NCI-H460 (cell line): Measurements from ENCODE around the gene ASNSD1. TPM values are rescaled to one million over a fixed set of nuclear protein-coding genes. Genes with fewer than 3 reads are reported as not detected.
"Not testable (repeated sequence)": the region's sequence is repeated elsewhere in the genome, so short reads cannot be mapped to it uniquely, and the experiment has no call there.

Source experiments
- DNase-seq: peaks from one replicate; pipeline ENCODE4 v3.0.0-alpha.2; 2016; ENCODE audit warnings: low read depth; ENCODE audit errors: extremely low read depth
- total RNA-seq: library from RNA; depleted of rRNA; stranded (reverse); fragments of >200 nt; shearing (Covaris generic); gene quantifications from 2 replicates; pipeline ENCODE4 v1.2.3, GENCODE V29; 2014; rRNA removed

The ASNSD1 gene
- total RNA-seq, 1 experiment from 2014 or later, result 82.4 TPM

DNA sequence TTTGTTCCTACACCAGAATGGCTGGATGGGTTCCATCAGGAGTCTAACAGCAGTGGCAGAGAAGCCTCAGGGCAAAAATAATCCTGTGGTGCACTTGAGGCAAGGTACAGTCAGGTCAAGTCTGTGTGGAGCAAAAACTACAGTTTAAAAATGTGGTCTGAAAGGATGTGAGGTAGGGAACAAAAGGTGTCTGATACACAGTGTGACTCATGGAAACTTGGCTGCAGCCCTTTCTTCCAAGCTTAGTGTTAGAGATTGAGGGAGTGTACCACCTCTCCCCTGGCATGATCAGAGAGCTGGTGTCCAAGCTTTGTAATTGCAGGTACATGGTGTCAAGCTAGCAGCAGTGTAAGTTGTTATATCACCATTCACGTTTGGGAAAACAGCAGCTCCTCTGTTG, 22.1 kb downstream of the ASNSD1 start:
- DNase-seq, result no peak

DNA sequence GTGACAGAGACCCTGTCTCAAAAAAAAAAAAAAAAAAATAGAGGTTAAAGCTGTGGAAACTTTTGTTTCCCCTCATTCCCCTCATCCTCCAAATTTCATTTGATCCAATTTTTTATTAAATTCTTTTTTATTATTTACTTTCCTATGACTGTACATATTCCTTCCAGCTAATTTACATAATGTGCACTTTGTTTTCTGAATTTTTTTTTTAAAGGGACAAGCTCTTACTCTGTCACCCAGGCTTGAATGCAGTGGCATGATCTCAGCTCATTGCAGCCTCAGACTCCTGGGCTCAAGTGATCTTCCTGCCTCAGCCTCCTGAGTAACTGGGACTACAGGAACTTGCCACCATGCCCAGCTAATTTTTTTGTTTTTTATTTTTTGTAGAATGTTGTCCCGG, 23.6 kb downstream of the ASNSD1 start:
- DNase-seq, result no peak

DNA sequence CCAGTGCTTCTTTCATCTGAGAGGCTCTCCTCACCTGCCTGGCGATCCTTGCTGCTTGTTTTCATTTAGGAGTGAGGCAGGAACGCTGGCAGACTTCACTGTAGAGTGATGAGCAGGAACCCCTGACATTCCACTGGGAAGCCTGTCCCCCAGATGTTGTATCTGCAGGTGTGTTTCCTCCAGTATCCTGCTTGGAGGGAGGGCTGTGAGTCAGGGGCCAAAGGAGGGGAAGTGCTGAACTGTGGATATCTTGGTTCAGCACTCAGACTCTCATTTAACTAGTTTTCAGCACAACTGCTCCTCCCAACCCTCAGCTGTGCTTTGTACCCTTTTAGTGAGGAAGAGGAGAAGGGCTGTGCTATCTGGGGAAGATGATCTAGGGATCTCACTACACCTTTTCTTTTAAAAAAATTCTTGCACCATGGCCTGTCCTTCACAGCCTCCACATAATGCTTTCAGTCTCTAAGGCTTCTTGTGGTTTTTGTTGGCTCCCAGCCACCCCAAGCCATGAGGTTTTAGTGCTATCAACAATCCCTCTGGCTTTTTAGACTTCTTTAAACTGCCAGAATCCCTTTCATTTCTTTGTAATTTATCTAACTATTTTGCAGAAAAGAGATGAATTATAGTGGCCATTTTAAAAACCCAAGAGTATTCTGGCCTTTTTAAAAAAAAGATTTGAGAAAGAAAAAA, 24.4 kb downstream of the ASNSD1 start:
- DNase-seq, result no peak

DNA sequence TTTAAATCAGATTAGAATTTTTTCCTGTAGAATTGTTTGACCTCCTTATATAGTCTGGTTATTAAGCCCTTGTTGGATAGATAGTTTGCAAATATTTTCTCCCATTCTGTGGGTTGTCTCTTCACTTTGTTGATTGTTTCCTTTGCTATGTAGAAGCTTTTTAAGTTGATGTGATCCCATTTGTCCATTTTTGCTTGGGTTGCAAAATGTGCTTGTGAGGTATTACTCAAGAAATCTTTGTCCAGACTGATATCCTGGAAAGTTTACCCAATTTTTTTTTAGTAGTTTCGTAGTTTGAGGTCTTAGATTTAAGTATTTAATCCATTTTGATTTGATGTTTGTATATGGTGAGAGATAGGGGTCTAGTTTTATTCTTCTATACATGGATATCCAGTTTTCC, 26.5 kb downstream of the ASNSD1 start:
- not testable (repeated sequence) for DNase-seq

GRCh38 chr2:189696223-189696622, 35.0 kb downstream of the ASNSD1 start:
- no peak for DNase-seq

DNA sequence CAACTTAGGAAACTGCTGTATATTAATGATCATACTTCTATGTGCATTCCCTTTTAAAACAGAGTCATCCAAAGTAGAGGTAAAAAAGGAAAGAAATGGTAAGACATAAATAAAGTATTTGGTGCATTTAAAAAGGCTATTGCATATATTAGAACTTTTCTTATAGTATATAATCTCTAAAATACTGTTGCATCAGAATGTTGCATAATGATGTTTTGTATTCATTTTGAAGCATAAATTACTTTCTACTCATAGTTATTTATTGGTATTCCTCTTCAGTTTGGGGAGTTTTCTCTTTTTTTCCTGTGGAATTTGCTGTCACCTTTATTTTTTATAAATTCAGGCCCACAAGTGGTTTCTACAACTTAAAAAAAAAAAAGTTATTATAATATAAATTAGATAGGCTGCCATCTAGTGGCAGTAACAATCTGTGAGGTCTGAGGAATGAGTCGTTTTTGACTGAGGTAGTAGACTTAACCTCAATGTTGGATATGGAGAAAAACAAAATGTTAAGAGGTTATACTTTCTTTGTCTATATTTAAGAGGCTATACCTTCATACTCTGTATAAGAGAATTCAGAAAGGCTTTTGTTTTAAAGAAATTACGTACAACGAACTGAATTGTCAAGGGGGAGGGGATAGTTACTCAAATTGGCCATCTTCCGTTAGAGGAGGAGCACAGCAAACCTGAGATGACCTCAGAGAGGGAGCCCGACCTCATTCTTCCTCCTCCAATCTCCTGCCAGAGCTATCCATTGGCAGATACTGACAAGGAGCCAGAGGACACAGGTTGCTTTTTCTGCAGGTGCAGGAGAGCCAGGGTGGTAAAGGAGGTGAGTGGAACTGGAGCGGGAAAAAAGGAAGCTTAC, 37.0 kb downstream of the ASNSD1 start:
- peak; percentile 40 for DNase-seq

GRCh38 chr2:189700681-189701080, 39.4 kb downstream of the ASNSD1 start:
- no peak for DNase-seq

GRCh38 chr2:189702071-189702470, 40.8 kb downstream of the ASNSD1 start:
- no peak for DNase-seq

DNA sequence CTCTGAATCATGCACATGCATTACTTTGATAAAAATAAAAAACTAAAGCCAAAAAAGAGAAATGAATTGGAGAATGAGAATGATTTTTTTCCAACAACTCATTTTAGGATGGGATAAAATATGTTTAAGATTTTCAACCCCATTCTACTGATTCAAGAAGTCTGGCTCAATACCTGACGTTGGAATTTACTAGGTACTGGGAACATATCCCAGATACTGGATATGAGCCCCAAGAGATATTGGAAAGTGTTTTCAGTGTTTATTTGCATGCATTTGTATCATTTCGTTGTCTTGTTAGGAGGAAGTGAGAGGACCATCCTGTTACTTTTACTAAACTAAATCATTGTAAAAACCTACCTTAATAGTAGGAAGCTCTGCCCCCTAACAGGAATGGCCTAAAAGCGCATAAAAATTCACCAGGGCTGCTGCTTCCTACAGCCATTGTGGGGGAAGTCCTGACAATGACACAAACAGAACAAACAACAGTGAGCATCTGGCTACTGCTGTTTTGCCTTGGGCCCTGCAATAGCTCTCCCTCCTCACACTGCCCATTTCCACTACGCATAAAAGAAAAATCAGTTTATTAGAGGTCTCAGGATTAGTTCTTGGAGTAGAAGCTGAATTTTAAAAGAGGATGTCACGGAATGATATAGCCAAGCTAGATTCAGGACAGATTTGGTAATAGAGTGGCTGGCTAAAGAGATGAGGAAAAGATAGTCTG, 48.4 kb downstream of the ASNSD1 start:
- no peak for DNase-seq

GRCh38 chr2:189717593-189717992, 56.3 kb downstream of the ASNSD1 start:
- not testable (repeated sequence) for DNase-seq

DNA sequence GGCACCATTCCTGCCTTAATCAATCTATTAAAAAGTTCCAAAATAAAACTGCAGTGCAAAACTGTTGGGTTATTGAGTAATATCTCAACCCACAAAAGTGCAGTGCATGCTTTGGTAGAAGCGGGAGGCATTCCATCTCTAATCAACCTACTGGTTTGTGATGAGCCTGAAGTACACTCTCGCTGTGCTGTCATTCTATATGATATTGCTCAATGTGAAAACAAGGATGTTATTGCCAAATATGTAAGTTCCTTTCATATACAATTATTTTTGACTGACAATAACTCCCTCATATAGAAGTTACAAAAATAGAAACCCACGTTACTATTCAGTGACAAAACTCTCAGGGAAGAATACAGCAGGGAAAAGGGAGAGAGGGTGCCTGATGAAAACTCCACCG, 58.3 kb downstream of the ASNSD1 start:
- DNase-seq, result no peak

Other genes with a start within 250 kb of the ASNSD1 start
- gene WDR75, start 220.0 kb upstream of the ASNSD1 start, total RNA-seq, result 86.6 and 100 TPM in 2 replicates
- gene SLC40A1, start 80.7 kb upstream of the ASNSD1 start, total RNA-seq, result 8.8 and 12.5 TPM in 2 replicates
- 7.8 and 15.0 TPM in 2 replicates for gene ANKAR, start 13.2 kb downstream of the ASNSD1 start, total RNA-seq
- gene OSGEPL1, start 101.3 kb downstream of the ASNSD1 start, total RNA-seq, result 21.8 and 24.0 TPM in 2 replicates
- gene ORMDL1, start 122.9 kb downstream of the ASNSD1 start, total RNA-seq, result 121 and 138 TPM in 2 replicates
- 31.0 and 32.0 TPM in 2 replicates for gene PMS1, start 123.0 kb downstream of the ASNSD1 start, total RNA-seq